HTERT RPE-1 (cell line): Measurements from ENCODE around the gene CNFN.

Experiments used
- in situ Hi-C: fragments of 300-500 bp; cut with MboI; formaldehyde crosslinking; loops from 4 replicates; pipeline ENCODE4 v1.14.3; 2020; ENCODE audit warnings: low sequenced_read_pairs

Gene CNFN

GRCh38 chr19:42389899-42390298 lies at the start of gene CNFN:
CNFN (minus strand) TSS chr19:42390297; CDS start chr19:42389037, 1,260 bp downstream.
- in situ Hi-C loops: no loop called here

GRCh38 chr19:42436006-42436405 lies 45.9 kb upstream of the CNFN start:
- in situ Hi-C loops: no loop called here

GRCh38 chr19:42435316-42435715 lies 45.2 kb upstream of the CNFN start:
- in situ Hi-C loops: no loop called here

- in situ Hi-C loops: no loop called here
Measured at GRCh38 chr19:42433503-42434260, 43.6 kb upstream of the CNFN start.

- in situ Hi-C loops: no loop called here
Measured at GRCh38 chr19:42431486-42431885, 41.4 kb upstream of the CNFN start.

- in situ Hi-C loops: no loop called here
Measured at GRCh38 chr19:42428676-42429075, 38.6 kb upstream of the CNFN start.

GRCh38 chr19:42427313-42427712 lies 37.2 kb upstream of the CNFN start, which contains the start of gene LIPE:
LIPE (minus strand) TSS chr19:42427388; CDS start chr19:42427149, 239 bp downstream.
- in situ Hi-C loops: no loop called here

GRCh38 chr19:42426643-42427042 lies 36.5 kb upstream of the CNFN start:
- in situ Hi-C loops: no loop called here

GRCh38 chr19:42424712-42425131 lies 34.6 kb upstream of the CNFN start:
- in situ Hi-C loops: no loop called here

GRCh38 chr19:42424345-42424707 lies 34.2 kb upstream of the CNFN start:
- in situ Hi-C loops: no loop called here

- in situ Hi-C loops: no loop called here
Measured at GRCh38 chr19:42423462-42424344, 33.6 kb upstream of the CNFN start.

- in situ Hi-C loops: no loop called here
Measured at GRCh38 chr19:42422901-42423461, 32.9 kb upstream of the CNFN start.

GRCh38 chr19:42422092-42422900 lies 32.2 kb upstream of the CNFN start:
- in situ Hi-C loops: no loop called here

GRCh38 chr19:42421591-42422031 lies 31.5 kb upstream of the CNFN start:
- in situ Hi-C loops: no loop called here

- in situ Hi-C loops: no loop called here
Measured at GRCh38 chr19:42421101-42421500, 31.0 kb upstream of the CNFN start.

GRCh38 chr19:42420055-42420544 lies 30.0 kb upstream of the CNFN start:
- in situ Hi-C loops: no loop called here

GRCh38 chr19:42419309-42419708 lies 29.2 kb upstream of the CNFN start:
- in situ Hi-C loops: no loop called here

- in situ Hi-C loops: no loop called here
Measured at GRCh38 chr19:42412661-42413076, 22.6 kb upstream of the CNFN start.

- in situ Hi-C loops: no loop called here
Measured at GRCh38 chr19:42412227-42412626, 22.1 kb upstream of the CNFN start.

- in situ Hi-C loops: no loop called here
Measured at GRCh38 chr19:42411581-42412178, 21.6 kb upstream of the CNFN start.
